HG03521 (cell line): Measurements from ENCODE around the gene GTPBP3.

Experiments
- ATAC-seq: cut with Tn5 transposase; IDR thresholded peaks from one replicate; pipeline ENCODE4 v1.9.1; 2021; ENCODE audit warnings: mild to moderate bottlenecking, moderate library complexity; ENCODE audit not compliant: unreplicated experiment

The GTPBP3 gene

DNA sequence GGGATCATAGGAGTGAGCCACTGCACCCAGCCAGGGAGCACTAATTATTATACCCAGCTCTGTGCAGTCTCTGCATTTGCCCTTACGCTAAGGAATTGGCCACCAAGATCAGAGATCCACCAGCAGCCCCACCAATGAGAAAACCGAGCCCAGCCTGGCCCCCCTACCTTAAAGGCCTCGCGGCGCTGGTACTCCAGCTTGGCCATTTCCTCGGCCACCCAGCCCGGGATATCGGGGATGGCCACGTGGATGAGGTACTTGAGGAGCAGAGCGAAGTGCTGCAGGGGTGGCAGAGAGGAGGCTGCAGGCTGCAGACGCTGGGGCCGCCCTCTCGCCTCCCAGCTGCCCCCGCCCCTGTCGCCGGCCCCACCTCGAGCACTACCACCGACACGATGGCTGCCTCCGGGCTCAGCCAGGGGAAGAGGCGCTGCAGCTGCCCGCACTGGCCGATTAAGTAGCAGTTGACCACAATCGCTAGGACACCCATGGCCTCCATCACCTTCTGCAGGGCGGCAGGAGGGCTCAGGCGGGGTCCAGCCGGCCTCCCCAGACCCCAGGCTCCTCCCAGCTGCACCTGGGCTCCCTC, 10.2 kb upstream of the GTPBP3 start:
- ATAC-seq = no peak

DNA sequence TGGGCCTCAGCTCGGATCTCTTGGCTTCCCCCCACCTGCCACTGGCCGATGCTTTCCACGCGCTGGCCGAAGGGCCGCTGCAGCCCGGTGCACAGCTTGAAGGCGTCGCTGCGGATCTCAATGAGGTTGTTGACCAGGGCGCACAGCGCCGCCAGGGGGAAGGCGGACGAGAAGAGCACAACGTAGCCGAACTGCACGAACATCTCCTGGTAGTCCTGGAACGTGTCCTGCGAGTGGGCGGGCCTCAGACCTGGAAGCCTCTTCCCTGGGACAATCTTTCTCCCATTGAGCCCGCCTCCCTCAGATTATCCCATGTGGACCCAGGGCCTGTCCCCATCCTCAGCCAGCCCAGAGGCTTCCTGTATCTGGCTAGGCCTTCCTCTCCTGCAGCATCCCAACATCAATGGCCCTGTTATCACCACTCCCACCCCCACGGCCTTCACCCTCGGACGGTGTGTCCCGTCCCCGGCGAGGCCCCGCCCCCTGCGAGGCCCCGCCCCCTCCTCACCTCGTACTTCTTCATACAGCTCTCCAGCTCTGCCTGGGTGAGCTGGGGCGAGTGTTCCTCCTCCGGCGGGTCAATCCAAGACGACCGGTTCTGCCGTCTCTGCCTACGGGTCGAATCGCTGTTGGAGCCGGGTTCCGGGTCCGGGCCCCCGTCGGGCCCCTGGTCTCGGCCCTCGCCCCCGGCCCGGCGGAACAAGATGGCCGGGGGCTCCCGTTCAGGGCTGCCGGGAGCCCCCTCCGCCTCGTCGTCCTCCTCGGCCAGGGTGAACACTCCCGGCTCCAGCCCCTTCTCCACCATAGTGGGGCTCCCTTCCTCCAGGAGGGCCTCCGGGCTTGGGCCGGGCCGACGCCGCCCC, 9.5 kb upstream of the GTPBP3 start:
- no peak for ATAC-seq

DNA sequence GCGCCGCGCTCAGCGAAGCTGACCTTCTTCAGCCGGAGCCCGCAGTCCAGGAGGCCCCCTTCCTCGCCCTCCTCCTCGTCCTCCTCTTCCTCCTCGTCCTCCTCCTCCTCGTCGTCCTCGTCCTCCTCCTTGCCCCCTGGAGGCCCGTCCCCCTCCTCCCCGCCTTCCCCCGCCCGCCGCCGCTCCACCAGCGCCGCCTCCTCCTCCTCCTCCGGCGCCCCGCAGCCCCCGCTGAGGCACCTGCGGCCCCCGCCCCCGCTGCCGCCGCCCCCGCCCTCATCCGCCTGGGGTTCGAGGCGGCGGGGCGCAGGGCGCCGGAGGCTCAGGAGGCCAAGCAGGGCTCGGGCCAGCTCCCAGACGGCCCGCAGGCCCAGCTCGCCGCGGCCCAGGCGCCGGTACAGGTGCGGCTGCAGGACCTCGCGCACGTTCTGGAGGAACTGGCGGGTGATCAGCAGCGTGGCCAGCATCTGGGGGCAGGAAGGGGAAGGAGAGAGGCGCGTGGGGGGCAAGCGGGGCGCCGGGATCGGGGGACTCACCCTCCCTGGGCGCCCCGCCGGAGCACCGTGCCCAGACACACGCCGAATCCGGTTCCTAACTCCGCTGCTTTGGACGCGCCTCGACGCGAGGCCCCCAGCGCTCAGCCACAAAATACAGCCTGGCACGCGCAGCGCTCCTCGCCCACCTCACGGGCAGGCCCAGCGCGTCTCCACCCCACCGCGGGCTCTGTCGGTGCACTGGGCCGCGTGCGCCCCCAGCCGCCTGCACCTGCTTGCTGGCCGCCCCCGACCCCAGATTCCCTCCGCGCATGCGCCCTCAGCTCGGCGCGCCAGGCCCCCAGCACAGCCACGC, 8.6 kb upstream of the GTPBP3 start:
- no peak for ATAC-seq

DNA sequence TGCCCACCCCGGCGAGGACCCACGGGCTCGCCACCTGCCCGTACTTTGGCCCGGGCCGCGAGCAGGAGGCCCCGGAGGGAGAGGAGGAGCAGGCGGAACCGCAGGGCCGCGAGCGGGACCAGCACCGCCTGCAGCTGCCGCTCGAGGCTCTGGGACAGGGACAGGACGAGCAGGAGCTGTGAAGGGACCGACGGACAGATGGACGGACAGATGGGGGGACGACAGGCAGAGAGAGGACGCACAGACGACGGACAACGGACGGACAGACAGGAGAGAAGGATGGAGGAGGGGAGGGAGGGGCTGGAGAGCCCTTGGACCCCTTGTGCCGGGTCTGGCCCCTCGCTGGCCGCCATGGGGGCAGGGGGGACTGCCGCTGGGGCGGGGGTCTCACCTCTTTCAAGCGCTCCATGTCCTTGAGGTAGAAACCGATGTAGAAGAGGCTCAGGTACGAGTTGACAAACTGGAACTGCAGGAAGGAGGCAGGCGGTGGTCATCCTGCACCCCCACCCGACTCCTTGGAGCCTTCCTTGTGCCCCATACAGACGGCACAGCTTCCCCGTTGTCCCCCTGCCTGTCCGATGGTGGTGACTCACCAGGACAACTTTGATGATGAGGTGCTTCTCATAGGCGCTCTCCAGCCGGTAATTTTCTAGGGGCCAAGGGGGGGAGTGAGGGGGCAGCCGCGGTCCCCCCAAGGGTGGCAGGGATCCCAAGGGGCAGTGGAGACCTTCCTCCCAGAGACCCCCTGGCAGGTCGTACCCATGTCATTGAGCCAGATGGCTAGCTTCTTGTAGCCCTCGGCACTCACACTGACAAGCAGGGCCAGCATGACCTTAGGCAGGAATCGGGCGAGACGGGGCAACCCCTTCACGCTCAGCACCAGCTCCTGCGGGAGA, 7.7 kb upstream of the GTPBP3 start:
- no peak for ATAC-seq

DNA sequence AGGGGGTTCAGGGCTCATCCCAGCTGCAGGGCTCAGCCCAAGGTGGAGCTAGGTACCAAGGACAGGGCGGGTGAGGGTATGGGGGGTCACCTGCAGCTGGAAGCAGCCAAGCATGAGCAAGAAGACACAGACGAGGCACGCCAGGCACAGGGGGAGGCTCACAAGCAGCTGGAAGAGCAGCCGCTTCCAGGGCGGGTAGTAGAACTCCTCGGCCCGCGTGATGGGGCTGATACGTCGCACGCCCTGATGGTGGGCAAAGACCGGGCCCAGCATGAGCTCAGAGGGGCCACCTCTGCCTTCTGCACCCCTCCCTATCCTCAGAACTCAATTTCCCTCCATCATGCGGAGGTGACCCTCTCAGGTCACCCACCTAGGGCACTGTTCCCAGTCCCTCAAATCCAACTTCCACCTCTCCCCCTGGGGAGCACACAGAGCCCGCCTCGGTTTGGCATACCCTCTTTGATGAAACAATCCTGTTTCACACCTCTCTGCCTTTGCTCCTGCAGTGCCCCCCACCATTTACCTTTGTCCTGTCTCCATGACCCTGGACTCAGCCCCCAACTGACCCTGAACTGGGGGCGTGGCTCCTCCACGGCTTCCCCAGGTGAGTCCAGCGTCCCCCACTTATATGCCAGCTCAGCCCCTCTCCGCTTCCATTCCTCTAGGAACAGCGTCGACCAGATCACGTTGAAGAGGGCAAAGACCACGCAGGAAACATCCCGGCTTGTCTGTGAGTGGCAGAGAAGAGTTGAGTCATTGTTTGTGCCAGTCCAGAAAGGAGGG, 6.9 kb upstream of the GTPBP3 start:
- ATAC-seq = no peak

DNA sequence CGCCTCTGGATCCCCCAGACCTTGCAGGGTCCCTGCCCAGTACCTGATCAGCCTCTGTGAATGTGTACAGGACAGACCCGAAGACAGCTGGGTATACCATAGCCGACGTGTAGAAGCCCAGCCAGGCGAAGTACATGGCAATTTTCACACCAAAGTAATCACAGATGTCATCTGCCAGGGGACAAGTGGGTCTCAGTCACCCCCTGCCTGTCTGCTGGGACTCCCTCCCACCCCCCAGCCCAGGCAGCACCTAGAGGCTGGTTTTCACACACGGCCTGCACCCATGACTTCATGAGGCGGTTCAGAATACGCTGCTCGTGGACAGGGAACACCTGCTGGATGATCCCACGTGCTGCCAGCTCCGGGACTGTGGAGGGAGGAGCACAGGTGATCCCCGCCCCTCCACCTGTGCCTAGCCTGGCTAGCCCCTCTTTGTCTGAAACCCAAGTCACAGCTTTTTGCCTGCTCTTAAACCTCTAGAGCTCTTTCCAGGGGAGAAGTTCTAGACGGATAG, 6.3 kb upstream of the GTPBP3 start:
- no peak for ATAC-seq

DNA sequence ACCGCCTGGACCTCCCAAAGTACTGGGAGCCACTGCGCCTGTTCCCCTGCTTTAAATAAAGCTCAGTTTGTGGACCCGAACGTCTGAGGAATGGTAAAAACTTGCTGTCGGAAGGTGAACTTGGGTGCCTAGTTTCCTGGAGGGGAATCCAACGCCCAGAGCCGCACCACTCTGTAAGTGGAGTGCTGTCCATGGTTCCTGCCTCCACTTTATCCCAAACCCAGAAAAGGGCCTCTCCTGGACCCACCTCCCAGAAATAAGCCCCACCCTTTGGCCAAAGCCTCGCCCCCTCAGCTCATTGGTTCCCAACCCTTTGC, 5.0 kb upstream of the GTPBP3 start:
- ATAC-seq = no peak

DNA sequence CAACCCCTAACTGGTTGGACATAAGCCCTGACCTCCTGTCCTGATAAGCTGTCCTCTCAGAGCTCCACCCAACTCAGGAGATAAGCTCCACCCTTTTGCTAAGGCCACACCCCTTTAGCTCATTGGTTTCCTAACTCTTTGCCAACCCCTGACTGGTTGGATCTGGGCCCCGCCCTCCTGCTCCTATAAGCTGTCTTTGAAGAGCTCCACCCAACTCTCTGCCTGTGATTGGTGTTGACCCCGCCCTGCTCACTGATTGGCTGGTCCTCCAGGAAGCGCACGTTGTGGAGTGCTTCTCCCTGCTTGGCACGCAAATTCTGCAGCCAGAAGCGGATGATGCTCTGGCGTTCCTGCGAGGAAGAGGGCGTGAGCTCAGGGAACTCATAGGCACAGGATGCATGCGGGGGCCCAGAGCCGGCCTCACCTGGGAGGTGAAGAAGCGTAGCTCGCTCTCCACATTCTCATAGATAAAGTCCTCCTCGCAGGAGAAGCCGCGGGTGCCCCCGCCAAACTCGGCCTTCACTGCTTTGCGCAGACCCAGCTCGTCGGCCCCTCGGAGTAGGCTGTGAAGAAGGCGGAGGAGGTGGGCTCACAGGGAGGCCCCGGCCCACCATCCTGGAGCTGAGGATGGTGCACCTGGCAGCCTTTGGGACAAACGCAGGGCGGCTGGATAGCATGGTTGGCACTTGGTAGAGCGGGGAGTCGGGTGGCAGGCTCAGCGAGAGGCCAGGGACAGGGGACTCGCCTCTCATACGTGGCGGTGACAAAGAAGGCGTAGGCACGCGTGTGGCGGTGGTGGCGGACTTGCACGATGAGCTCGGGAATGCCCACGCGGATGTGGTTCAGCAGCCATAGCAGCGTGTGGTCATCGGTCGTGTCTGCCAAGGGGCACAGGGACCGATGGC, 4.4 kb upstream of the GTPBP3 start:
- ATAC-seq = no peak

DNA sequence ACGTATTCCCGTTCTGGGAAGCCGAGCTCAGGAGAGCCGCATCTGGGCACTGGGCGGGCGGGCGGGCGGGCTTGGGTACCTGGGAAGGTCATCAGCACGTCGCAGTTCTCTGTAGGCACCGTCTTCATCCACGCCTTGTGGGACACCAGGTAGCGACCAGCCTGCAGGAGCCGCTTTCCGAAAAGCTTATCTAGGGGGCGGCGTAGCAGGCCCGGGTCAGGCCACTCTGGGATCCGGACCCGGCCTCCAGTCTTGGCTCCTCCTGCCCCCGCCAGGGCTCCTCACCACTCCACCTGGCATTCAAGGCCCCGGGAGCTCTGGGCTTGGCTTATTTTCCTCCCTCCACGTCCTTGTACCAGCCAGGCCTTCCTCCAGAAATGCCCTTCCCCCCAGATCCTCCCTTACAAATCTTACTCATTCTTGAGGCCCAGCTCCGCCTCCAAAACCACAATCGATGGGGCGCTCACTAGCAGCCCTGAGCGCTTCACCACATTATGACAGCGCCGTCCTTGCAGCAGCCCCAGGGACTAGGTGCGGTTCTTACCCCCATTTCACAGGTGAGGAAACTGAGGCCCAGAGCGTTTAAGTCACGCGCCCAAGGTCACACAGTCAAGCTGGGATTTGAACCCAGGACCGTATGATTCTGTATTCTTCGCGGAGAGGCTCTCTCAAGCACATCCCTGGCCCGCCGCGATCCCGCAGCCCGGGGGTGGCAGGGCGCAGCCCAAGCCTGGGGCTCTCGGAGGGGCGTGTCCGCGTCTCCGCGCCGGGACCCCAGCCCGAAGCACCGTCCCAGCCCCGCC, 3.5 kb upstream of the GTPBP3 start:
- no peak for ATAC-seq

DNA sequence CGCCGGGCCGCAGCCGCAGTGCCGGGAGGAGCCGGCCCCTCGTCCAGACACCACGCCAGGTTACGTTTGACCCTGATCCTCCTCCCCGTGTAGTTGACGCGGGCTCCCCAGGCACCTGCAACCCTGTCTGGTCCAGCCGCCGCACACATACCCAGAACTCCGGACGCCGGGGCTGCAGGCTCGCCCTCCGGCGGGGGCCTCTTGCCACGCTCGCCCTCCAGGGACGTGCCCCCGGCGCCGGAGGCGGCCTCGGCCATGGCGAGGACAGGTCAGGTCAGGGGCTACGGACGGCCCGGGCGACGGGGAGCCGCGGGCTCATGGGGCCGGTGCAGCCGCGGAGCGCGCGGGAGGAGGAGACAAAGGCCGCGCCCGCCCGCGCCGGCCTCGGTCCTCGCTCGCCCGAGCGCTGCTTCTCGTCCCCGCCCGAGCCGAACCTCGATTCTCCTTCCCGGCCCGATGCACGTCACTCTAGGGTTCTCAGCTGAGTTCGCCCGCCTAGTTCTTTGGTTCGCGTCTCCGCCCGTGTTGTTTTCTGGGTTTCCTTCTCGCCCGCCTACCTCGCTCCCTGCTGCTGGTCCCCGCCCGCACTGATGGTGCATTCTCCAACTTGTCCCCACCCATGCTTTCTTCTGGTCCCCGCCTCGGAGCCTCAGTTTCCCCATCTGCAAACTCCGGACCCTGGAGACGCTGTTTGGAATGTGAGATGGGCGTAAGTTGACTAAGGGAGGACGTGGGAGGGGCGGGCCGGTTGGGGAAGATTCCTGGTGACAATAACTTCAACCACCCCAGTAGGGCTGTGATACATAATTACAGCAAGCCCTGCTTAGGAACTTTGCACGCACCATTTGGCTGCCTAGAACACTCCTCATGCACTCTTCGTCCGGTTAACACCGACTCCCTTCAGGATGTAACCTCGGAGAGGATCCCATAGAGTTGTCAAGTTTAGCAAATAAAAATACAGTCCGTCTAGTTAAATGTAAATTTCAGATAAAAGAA, 2.6 kb upstream of the GTPBP3 start, which contains the start of gene ANO8:
Gene ANO8 (minus strand): TSS at position 442 of the 996 bp plus-strand sequence. CDS start 185 bp downstream, at position 257.
- no peak for ATAC-seq

DNA sequence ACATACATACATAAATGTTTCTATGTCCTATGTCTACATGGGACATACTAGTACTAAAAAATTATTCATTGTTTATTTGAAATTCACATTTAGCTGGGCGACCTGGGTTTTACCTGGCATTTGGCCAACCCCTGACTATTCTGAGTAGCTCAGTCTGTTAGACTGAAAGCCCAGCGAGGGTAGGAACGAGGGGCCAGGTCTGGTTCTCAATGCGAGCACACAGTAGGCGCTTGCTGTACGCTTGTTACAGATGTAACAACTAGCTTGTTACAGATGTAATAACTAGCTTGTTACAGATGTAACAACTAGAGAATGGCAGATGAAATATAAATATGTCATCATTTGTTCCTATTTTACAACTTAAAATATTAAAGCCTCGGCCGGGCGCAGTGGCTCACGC, 1.8 kb upstream of the GTPBP3 start:
- no peak for ATAC-seq

DNA sequence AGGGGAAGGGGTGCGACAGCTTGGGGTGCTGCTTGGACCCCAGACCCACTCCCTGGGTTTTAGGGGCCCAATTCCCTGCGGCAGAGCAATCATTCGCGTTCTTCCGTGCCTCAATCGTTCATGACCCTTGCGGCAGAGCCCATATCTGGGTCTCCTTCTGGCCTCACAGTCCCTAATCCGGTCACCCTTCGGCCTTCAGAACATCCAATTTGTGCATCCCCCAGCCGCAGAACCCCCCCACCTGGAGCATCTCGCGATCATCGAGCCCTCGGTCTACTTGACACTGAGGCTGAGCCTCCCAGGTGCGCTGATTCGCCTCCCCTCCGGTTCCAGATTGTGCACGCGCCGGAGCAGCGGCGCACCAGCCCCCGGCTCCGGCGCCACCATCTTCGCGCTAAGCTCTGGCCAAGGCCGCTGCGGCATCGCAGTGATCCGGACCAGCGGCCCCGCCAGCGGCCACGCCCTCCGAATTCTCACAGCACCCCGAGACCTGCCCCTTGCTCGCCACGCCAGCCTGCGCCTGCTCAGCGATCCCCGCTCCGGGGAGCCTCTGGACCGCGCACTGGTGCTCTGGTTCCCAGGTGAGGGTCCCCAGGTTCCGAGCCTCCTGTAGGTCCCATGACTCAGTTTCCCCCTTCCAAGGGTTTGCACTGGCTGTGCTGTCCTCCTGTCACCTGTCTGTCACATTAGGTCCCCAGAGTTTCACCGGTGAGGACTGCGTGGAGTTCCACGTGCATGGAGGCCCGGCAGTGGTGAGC, 501 bp downstream of the GTPBP3 start:
- ATAC-seq = no peak

DNA sequence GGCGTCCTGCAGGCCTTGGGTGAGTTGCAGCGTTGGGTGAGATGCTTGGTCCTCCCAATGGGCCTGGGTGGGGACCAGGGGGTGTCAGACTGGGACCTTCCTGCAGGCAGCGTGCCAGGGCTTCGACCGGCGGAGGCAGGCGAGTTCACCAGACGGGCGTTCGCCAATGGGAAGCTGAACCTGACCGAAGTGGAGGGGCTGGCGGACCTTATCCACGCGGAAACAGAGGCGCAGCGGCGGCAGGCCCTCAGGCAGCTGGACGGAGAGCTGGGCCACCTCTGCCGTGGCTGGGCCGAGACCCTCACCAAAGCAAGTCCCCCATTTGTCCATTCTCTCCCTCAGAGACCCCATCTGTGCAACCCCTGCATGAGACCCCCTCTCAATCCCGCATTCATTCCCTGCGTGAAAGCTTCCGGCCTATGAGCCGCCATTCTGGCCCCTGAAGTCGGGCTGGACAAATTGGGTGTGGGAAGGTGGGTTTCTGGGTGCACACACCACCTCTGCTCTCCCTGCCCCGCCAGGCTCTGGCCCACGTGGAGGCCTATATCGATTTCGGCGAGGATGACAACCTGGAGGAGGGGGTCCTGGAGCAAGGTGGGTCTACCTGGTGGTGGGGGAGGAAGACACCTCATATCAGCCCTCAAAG, 1.2 kb downstream of the GTPBP3 start:
- ATAC-seq = no peak

DNA sequence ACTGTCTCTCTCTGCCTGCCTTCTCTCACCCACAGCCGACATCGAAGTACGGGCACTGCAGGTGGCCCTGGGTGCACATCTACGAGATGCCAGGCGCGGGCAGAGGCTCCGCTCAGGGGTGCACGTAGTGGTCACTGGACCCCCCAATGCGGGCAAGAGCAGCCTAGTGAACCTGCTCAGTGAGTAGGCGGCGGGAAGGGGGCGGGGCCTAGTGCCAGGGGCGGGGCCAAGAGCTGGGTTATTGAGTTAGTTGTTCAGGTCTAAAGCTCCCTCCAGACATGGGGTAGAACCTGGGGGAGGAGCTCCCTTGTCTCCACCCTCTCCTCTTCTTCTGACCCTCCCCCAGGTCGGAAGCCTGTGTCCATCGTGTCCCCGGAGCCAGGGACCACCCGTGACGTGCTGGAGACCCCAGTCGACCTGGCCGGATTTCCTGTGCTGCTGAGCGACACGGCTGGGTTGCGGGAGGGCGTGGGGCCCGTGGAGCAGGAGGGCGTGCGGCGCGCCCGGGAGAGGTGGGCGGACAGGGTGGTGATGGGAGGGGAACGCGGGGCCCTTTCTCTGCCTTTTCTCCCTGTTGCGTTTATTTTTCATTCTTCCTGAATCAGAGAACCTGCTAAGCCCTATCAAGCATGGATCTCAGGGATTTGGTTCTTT, 1.9 kb downstream of the GTPBP3 start:
- no peak for ATAC-seq

DNA sequence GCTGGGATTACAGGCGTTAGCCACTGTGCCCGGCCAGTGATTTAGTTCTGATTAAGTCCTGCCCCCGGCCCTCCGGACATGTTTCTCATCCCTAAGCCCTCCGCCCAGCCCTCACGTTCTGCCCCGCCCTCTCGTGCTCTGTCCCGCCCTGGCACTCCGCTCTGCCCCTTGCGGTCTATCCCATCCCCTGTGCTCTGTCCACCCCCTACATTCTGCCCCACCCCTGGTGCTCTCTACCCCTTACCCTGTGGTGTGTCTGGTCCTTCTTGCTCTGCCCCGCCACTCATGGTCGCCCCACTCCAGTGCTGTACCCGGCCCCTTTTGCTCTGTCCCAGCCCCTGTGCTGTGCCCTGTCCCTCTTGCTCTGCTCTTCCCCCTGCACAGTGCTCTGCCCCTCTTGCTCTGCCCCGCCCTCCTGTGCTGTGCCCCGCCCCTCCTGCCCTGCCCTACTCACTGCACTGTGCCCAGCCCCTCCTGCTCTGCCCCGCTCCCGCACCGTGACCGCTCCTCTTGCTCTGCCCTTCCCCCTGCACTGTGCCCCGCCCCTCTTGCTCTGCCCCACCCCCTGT, 3.0 kb downstream of the GTPBP3 start:
- no peak for ATAC-seq
